ENCODE results near the gene AP4B1. TPM values are rescaled to one million over a fixed set of nuclear protein-coding genes. Genes with fewer than 3 reads are reported as not detected.

Gene AP4B1
- total RNA-seq, 1 experiment from 2014 or later, result 20.4 TPM

GRCh38 chr1:113886417-113887401, 17.9 kb downstream of the AP4B1 start:
- no peak for DNase-seq (ENCODE audit: unreplicated experiment)

GRCh38 chr1:113881661-113882060, 22.9 kb downstream of the AP4B1 start:
- H3K4me3 Mint-ChIP-seq (ENCODE audit: unreplicated experiment), result no peak overlapping the region
- ChIA-PET POLR2A (interaction anchor here (0.7 to 1.3 kb wide), 2 partner anchors 17 to 49 kb away, joined by 3 to 4 read pairs; no protein-coding TSS in a partner anchor), CTCF (interaction anchor here (0.7 kb wide), 3 partner anchors 12 to 43 kb away, joined by 3 read pairs; no protein-coding TSS in a partner anchor)
- no peaks in the 10 kb centered on the region for H3K36me3 Mint-ChIP-seq (ENCODE audit: insufficient read depth, unreplicated experiment)
- BruUV-seq (replicated peaks), result no TSS peak
- no peak for TF ChIP-seq CTCF (IDR thresholded peaks at IDR 0.05; ENCODE audit: unreplicated experiment)
- intact Hi-C loops (cut with micrococcal nuclease), result no loop called here
- H3K27ac Mint-ChIP-seq (ENCODE audit: low read depth, unreplicated experiment), result no peak overlapping the region
- H3K27me3 Mint-ChIP-seq (ENCODE audit: insufficient read depth, unreplicated experiment), result no peaks in the 10 kb centered on the region
- DNase-seq (ENCODE audit: unreplicated experiment), result no peak
- H3K9me3 Mint-ChIP-seq (ENCODE audit: unreplicated experiment), result no peaks in the 10 kb centered on the region
- H3K4me1 Mint-ChIP-seq (ENCODE audit: insufficient read depth, unreplicated experiment), result no peaks in the 10 kb centered on the region

More at GRCh38 chr1:113886417-113887401, 17.9 kb downstream of the AP4B1 start:
- BruUV-seq (replicated peaks), result no TSS peak
- Mint-ChIP-seq H3K4me1 (ENCODE audit: insufficient read depth, unreplicated experiment) (no peaks in the 10 kb centered on the region), H3K27me3 (ENCODE audit: insufficient read depth, unreplicated experiment) (no peaks in the 10 kb centered on the region), H3K4me3 (ENCODE audit: unreplicated experiment) (no peak overlapping the region), H3K36me3 (ENCODE audit: insufficient read depth, unreplicated experiment) (peaks cover 7% of the 10 kb centered on the region), H3K9me3 (ENCODE audit: unreplicated experiment) (no peaks in the 10 kb centered on the region), H3K27ac (ENCODE audit: low read depth, unreplicated experiment) (no peak overlapping the region)
- ChIA-PET CTCF (interaction anchor here (1.1 kb wide), 2 partner anchors 9 to 18 kb away, joined by 3 to 6 read pairs; no protein-coding TSS in a partner anchor), POLR2A (interaction anchor here (0.6 kb wide), 1 partner anchor 164 kb away, joined by 3 read pairs; no protein-coding TSS in a partner anchor)
- intact Hi-C loops (cut with micrococcal nuclease), result no loop called here
- no peak for TF ChIP-seq CTCF (IDR thresholded peaks at IDR 0.05; ENCODE audit: unreplicated experiment)

- Mint-ChIP-seq H3K27ac (ENCODE audit: low read depth, unreplicated experiment) (no peak overlapping the region), H3K4me3 (ENCODE audit: unreplicated experiment) (no peak overlapping the region), H3K36me3 (ENCODE audit: insufficient read depth, unreplicated experiment) (no peaks in the 10 kb centered on the region), H3K9me3 (ENCODE audit: unreplicated experiment) (no peaks in the 10 kb centered on the region), H3K4me1 (ENCODE audit: insufficient read depth, unreplicated experiment) (peaks cover 2% of the 10 kb centered on the region), H3K27me3 (ENCODE audit: insufficient read depth, unreplicated experiment) (no peaks in the 10 kb centered on the region)
- POLR2A ChIA-PET, result interaction anchor here (0.5 to 0.6 kb wide), 2 partner anchors 857 to 951 kb away, joined by 3 to 4 read pairs; no protein-coding TSS in a partner anchor
- no TSS peak for BruUV-seq (replicated peaks)
- intact Hi-C loops (cut with micrococcal nuclease), result no loop called here
- CTCF ChIA-PET, result interaction anchor here (1.6 kb wide), 1 partner anchor 11 kb away, joined by 4 read pairs; no protein-coding TSS in a partner anchor
- TF ChIP-seq CTCF (IDR thresholded peaks at IDR 0.05; ENCODE audit: unreplicated experiment), result no peak
- no peak for DNase-seq (ENCODE audit: unreplicated experiment)
Measured at GRCh38 chr1:113879739-113880038, 24.9 kb downstream of the AP4B1 start.

GRCh38 chr1:113876176-113876575, 28.4 kb downstream of the AP4B1 start:
- intact Hi-C loops (cut with micrococcal nuclease), result no loop called here
- Mint-ChIP-seq H3K4me1 (ENCODE audit: insufficient read depth, unreplicated experiment) (peaks cover 6% of the 10 kb centered on the region), H3K27me3 (ENCODE audit: insufficient read depth, unreplicated experiment) (no peaks in the 10 kb centered on the region), H3K36me3 (ENCODE audit: insufficient read depth, unreplicated experiment) (no peaks in the 10 kb centered on the region), H3K27ac (ENCODE audit: low read depth, unreplicated experiment) (no peak overlapping the region), H3K9me3 (ENCODE audit: unreplicated experiment) (no peaks in the 10 kb centered on the region), H3K4me3 (ENCODE audit: unreplicated experiment) (no peak overlapping the region)
- ChIA-PET CTCF (interaction anchor here (0.8 kb wide), 1 partner anchor 41 kb away, joined by 4 read pairs; no protein-coding TSS in a partner anchor), POLR2A (interaction anchor here (2.4 kb wide), 1 partner anchor 29 kb away, joined by 14 read pairs; the partner anchor contains the start of genes AP4B1 and DCLRE1B)
- no peak for DNase-seq (ENCODE audit: unreplicated experiment)
- TF ChIP-seq CTCF (IDR thresholded peaks at IDR 0.05; ENCODE audit: unreplicated experiment), result no peak
- BruUV-seq (replicated peaks), result no TSS peak

Measured in MCF 10A (cell line).